Panc1 (cell line): ENCODE results near the gene CD300LF. TPM values are rescaled to one million over a fixed set of nuclear protein-coding genes. Genes with fewer than 3 reads are reported as not detected.
A peak's percentile ranks its signal among the peaks of the same experiment; 100 is the strongest.

Source experiments
- ATAC-seq: fragments of 200-7000 bp; cut with Tn5 transposase; 2 replicates; pipeline ENCODE4 v1.9.1; 2020; ENCODE audit warnings: mild to moderate bottlenecking, moderate library complexity
- BruUV-seq: library from RNA; stranded (reverse); fragments of 400-500 nt; replicated peaks from 2 replicates; lab custom pipeline; 2021; lab: Mats Ljungman, UMichigan
- CTCF ChIA-PET: fragments of 300-600 bp; sonication (Branson Sonifier 250); formaldehyde crosslinking; loops from one replicate; lab custom pipeline; 2022; ENCODE audit warnings: antibody characterized with exemption; lab: Charles Lee
- POLR2A ChIA-PET: fragments of 300-600 bp; sonication (Branson Sonifier 250); formaldehyde crosslinking; loops from one replicate; lab custom pipeline; 2022; ENCODE audit warnings: antibody characterized with exemption; lab: Charles Lee
- DNase-seq: peaks from one replicate; pipeline ENCODE4 v3.0.0-alpha.2; 2010; ENCODE audit warnings: low read depth, low spot score
- H3K27ac ChIP-seq: 2 replicates; pipeline ENCODE4 v1.5.1; 2011; ENCODE audit warnings: mild to moderate bottlenecking, low read length, inconsistent platforms
- H3K27me3 ChIP-seq: fragments of 200-500 bp; sonication (Bioruptor generic); 2 replicates; pipeline ENCODE4 v1.6.0; 2014; ENCODE audit warnings: low read length, inconsistent platforms; ENCODE audit not compliant: control insufficient read depth, insufficient read depth
- H3K36me3 ChIP-seq: fragments of 200-500 bp; sonication (Bioruptor generic); 2 replicates; pipeline ENCODE4 v1.5.1; 2014; ENCODE audit warnings: inconsistent platforms, mild to moderate bottlenecking, low read length, moderate library complexity; ENCODE audit not compliant: control insufficient read depth, insufficient read depth
- H3K4me1 ChIP-seq: 2 replicates; pipeline ENCODE4 v1.5.1; 2011; ENCODE audit warnings: inconsistent platforms, mild to moderate bottlenecking, low read length, moderate library complexity; ENCODE audit not compliant: control insufficient read depth, insufficient read depth
- H3K4me3 ChIP-seq, 2 experiments: 2 replicates each; pipeline ENCODE4 v1.5.1; 2011 to 2012; ENCODE audit warnings: low read depth in 2 of 2, low read length in 2 of 2, mild to moderate bottlenecking in 2 of 2, inconsistent platforms in 1 of 2, moderate library complexity in 1 of 2
- H3K9me3 ChIP-seq: fragments of 200-500 bp; sonication (Bioruptor generic); 2 replicates; pipeline ENCODE4 v1.5.1; 2014; ENCODE audit warnings: low read depth, mild to moderate bottlenecking, inconsistent platforms, low read length, moderate library complexity; ENCODE audit not compliant: control insufficient read depth, insufficient read depth
- CTCF ChIP-seq: fragments of 450-650 bp; IDR thresholded peaks from 2 replicates; pipeline ENCODE4 v1.5.1; 2017; ENCODE audit warnings: mild to moderate bottlenecking
- POLR2AphosphoS5 ChIP-seq: IDR thresholded peaks from 2 replicates; pipeline ENCODE4 v1.6.1; 2012; ENCODE audit warnings: mild to moderate bottlenecking, low read depth, low read length, moderate library complexity
- REST ChIP-seq, 2 experiments: IDR thresholded peaks; 2 replicates each; pipeline ENCODE4 v1.6.1; 2011 to 2012; ENCODE audit warnings: low read depth in 2 of 2, control low read depth in 1 of 2, low read length in 1 of 2, mild to moderate bottlenecking in 1 of 2, moderate library complexity in 1 of 2; ENCODE audit not compliant: insufficient read depth in 1 of 2
- SIN3A ChIP-seq: IDR thresholded peaks from 2 replicates; pipeline ENCODE4 v1.6.1; 2012; ENCODE audit warnings: low read depth, mild to moderate bottlenecking, low read length, moderate library complexity, borderline replicate concordance; ENCODE audit not compliant: insufficient read depth
- TCF7L2 ChIP-seq: IDR thresholded peaks from 2 replicates; pipeline ENCODE4 v1.6.1; 2011; ENCODE audit warnings: mild to moderate bottlenecking, low read depth, low read length, inconsistent platforms
- in situ Hi-C: cut with HindIII; loops from 2 replicates; pipeline ENCODE4 v1.10.0; 2016; ENCODE audit warnings: low sequenced_read_pairs, low pct_unique_long_range_greater_than_20kb
- intact Hi-C: fragments of 100-400 bp; cut with micrococcal nuclease; formaldehyde crosslinking; loops from one replicate; pipeline ENCODE4 v1.10.0; 2022; ENCODE audit not compliant: unreplicated experiment
- microRNA-seq: library from miRNA; unstranded; fragments of <30 nt; microRNA quantifications from one replicate; pipeline ENCODE4 v1.1.0, GENCODE V29; 2020; ENCODE audit not compliant: unreplicated experiment
- total RNA-seq: library from RNA; stranded (reverse); gene quantifications from one replicate; pipeline ENCODE4 v1.2.1, GENCODE V29; 2021; ENCODE audit not compliant: unreplicated experiment

Gene CD300LF
- total RNA-seq, 1 experiment from 2014 or later: not detected

GRCh38 chr17:74645010-74645409 lies 67.7 kb downstream of the CD300LF start:
- no peaks in the 10 kb centered on the region for H3K36me3 ChIP-seq
- POLR2A ChIA-PET: no interaction called here
- in situ Hi-C loops (no loop called here), intact Hi-C loops (no loop called here)
- no peaks in the 10 kb centered on the region for H3K9me3 ChIP-seq
- no peaks in the 10 kb centered on the region for H3K4me1 ChIP-seq
- peaks cover 31% of the 10 kb centered on the region for H3K27me3 ChIP-seq
- TF ChIP-seq TCF7L2 (no peak), CTCF (no peak), POLR2AphosphoS5 (no peak), SIN3A (no peak), REST (IDR thresholded peaks at IDR 0.05; ENCODE audit: insufficient read depth in 1 of 2, low read depth in 2 of 2, low read length in 1 of 2) (no peak)
- no peak overlapping the region for H3K4me3 ChIP-seq
- no TSS peak for BruUV-seq
- CTCF ChIA-PET: interaction anchor here (0.6 kb wide), 1 partner anchor 11 kb away, joined by 4 read pairs; no protein-coding TSS in a partner anchor
- DNase-seq: no peak
- no peak for ATAC-seq
- no peak overlapping the region for H3K27ac ChIP-seq

GRCh38 chr17:74644419-74644818 lies 68.3 kb downstream of the CD300LF start:
- CTCF ChIA-PET: interaction anchor here (0.6 kb wide), 1 partner anchor 10 kb away, joined by 4 read pairs; no protein-coding TSS in a partner anchor
- no peaks in the 10 kb centered on the region for H3K36me3 ChIP-seq
- no peak overlapping the region for H3K4me3 ChIP-seq
- BruUV-seq: no TSS peak
- H3K27me3 ChIP-seq: peaks cover 27% of the 10 kb centered on the region
- H3K27ac ChIP-seq: no peak overlapping the region
- ATAC-seq (no peak), DNase-seq (no peak)
- no peaks in the 10 kb centered on the region for H3K9me3 ChIP-seq
- H3K4me1 ChIP-seq: no peaks in the 10 kb centered on the region
- POLR2A ChIA-PET: no interaction called here
- TF ChIP-seq CTCF (no peak), REST (IDR thresholded peaks at IDR 0.05; ENCODE audit: insufficient read depth in 1 of 2, low read depth in 2 of 2, low read length in 1 of 2) (no peak), POLR2AphosphoS5 (no peak), TCF7L2 (no peak), SIN3A (no peak)
- intact Hi-C loops: loop anchor here (5.0 kb wide), 1 partner anchor 92 kb away; no protein-coding TSS in a partner anchor
- in situ Hi-C loops: no loop called here

Small RNA genes lying within 50 kb of the gene (microRNA-seq; reads per million reads assigned to microRNA genes)
- 209 reads per million, percentile 62 among the genes with 10 or more reads in this experiment for gene MIR3615

Other genes with a start within 250 kb of the CD300LF start
- gene CD300A, start 246.3 kb downstream of the CD300LF start, total RNA-seq: 0.21 TPM
- not detected for gene CD300LB, start 181.4 kb downstream of the CD300LF start, total RNA-seq
- not detected for gene CD300C, start 166.8 kb downstream of the CD300LF start, total RNA-seq
- gene CD300H, start 145.4 kb downstream of the CD300LF start, total RNA-seq: not detected
- not detected for gene CD300LD, start 120.6 kb downstream of the CD300LF start, total RNA-seq
- gene CD300E, start 89.2 kb downstream of the CD300LF start, total RNA-seq: not detected
- 1.5 TPM for gene RAB37, start 24.3 kb upstream of the CD300LF start, total RNA-seq
- 90.8 TPM for gene NHERF1, start 35.7 kb upstream of the CD300LF start, total RNA-seq
- 90.1 TPM for gene NAT9, start 63.4 kb upstream of the CD300LF start, total RNA-seq
- 0.10 TPM for gene GRIN2C, start 147.0 kb upstream of the CD300LF start, total RNA-seq
- 21.8 TPM for gene FDXR, start 160.1 kb upstream of the CD300LF start, total RNA-seq
- gene FADS6, start 180.7 kb upstream of the CD300LF start, total RNA-seq: not detected
- gene USH1G, start 210.3 kb upstream of the CD300LF start, total RNA-seq: not detected
- gene OTOP2, start 211.3 kb upstream of the CD300LF start, total RNA-seq: not detected
- not detected for gene OTOP3, start 223.0 kb upstream of the CD300LF start, total RNA-seq